MM.1S (cell line): Measurements from ENCODE around the gene PWWP2B.

Source experiments
- CTCF ChIP-seq: fragments of 300-600 bp; sonication (generic); IDR thresholded peaks from 2 replicates; pipeline ENCODE4 v1.5.1; 2016; ENCODE audit warnings: antibody characterized with exemption, low read length, mixed read lengths
- EZH2 ChIP-seq: fragments of 300-600 bp; sonication (generic); optimal IDR thresholded peaks from 2 replicates; pipeline ENCODE3; 2017; ENCODE audit warnings: low read depth, mild to moderate bottlenecking, antibody characterized with exemption, low read length, mixed read lengths
- EZH2phosphoT487 ChIP-seq: fragments of 300-600 bp; sonication (generic); IDR thresholded peaks from 2 replicates; pipeline ENCODE4 v1.6.1; 2018; ENCODE audit warnings: antibody characterized with exemption, low read length

- no peak for TF ChIP-seq CTCF
- TF ChIP-seq EZH2, result no peak
- TF ChIP-seq EZH2phosphoT487, result no peak
These were observed 4.6 kb downstream of the PWWP2B start for GRCh38 chr10:132401401-132402118.
